GM19467 (cell line): ENCODE measurements around the gene TINAG.

Experiments
- ATAC-seq: cut with Tn5 transposase; IDR thresholded peaks from one replicate; pipeline ENCODE4 v1.9.1; 2021; ENCODE audit warnings: mild to moderate bottlenecking, moderate library complexity; ENCODE audit not compliant: unreplicated experiment

TINAG gene

DNA sequence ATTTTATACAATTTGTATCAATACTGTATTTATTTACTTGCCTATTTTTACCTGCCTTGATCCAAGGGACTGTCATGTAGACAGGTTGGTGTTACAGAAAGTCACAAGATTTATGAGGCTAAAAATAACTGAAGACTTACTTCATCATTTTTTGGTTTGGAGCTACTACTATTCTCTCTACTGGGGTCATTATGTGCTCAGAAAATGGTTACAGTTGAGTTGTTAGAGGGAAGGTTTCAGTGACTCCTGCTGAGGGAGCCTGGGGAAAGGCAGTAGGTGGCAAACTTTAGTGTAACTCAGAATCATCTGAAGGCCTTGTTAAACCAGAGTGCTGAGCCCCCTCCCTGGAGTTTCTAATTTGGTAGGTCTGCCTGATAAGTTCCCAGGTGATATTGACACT is 118.8 kb downstream of the TINAG start:
- no peak for ATAC-seq

DNA sequence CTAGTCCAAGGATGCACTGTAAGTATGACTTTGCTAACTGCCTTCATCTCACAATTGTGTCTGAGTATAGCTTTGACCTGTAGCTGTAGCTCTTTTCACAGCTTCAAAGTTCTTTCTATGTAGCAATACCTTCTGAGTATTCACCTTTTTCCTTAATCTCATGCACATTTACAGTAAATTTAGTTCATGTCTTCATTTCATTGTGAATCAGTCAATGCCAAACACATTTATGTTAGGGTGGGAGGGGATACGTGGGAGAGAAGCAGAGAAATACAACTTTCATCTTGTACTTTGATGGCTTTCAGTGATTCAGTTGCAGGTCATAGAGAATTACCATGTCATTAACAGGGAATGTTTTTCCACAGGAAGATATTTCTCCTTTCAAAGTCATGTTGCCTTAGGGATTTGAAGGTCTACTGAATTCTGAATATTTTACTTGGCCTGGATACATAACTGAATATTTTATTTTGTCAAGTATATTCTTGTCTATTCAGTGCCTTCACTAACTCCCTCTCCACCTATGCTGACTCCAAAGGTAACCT is 119.2 kb downstream of the TINAG start:
- ATAC-seq, result no peak

DNA sequence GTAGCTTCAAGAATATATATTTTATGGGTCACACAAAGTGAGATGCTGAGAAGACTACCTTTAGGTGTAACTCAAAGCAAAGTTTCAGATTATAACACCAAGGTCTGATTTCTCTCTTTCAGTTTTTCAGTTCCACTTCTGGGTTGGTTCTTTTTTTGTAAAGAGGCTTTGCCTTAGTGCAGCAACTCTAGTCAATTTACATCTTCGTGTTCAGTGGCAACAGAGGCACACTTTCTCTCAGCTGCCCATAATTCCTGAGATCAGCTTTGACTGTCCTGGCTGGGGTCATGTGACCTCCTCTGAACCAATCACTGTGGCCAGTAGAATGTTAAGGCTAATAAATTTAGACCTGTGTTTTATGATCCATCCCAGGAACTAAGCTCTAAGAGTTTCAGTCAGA is 120.2 kb downstream of the TINAG start:
- peak; percentile 94 for ATAC-seq

DNA sequence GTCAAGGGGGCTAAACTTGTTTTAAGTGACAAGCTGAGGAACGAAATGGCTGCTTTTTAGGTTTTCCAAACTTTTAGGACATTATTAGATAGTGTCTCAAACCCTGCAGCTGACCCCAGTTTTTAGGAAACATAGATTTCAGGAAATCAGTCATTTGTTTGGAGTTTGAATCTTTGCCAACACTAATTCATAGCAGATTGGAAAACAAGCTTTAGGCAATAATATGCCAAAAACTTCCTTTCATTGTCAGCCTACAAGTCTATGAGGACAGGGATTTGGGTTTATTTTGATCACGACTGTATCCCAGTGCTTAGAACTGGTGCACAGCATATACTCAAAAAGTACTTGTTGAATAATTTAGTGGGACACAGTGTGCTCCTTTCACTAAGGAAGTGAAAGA is 123.2 kb downstream of the TINAG start:
- ATAC-seq, result no peak
